HL-60 (cell line): Measurements from ENCODE around the gene CLEC10A.
"Not testable (repeated sequence)": the region's sequence is repeated elsewhere in the genome, so short reads cannot be mapped to it uniquely, and the experiment has no call there.

Experiments
- DNase-seq, 2 experiments: peaks; one replicate each; pipeline ENCODE4 v3.0.0-alpha.2; 2010 to 2020; ENCODE audit warnings: low read depth in 1 of 2, low spot score in 1 of 2
- H3K27ac ChIP-seq: fragments of 250-450 bp; sonication (Bioruptor Pico); replicated peaks from 2 replicates; pipeline ENCODE4 v1.5.1; 2020; ENCODE audit warnings: mild to moderate bottlenecking, moderate library complexity
- H3K27me3 ChIP-seq: fragments of 250-450 bp; sonication (Bioruptor Pico); 2 replicates; pipeline ENCODE4 v1.5.1; 2021; ENCODE audit warnings: mild to moderate bottlenecking, moderate library complexity; ENCODE audit not compliant: insufficient read depth, poor library complexity, severe bottlenecking
- H3K4me3 ChIP-seq: replicated peaks from 2 replicates; pipeline ENCODE4 v1.5.1; 2011; ENCODE audit warnings: mild to moderate bottlenecking, control low read depth, low read length; ENCODE audit not compliant: insufficient read depth
- GABPA ChIP-seq: IDR thresholded peaks from 2 replicates; pipeline ENCODE4 v1.6.1; 2012; ENCODE audit warnings: low read depth
- POLR2AphosphoS5 ChIP-seq: IDR thresholded peaks from 2 replicates; pipeline ENCODE4 v1.6.1; 2012; ENCODE audit warnings: low read depth
- SPI1 ChIP-seq: IDR thresholded peaks from 2 replicates; pipeline ENCODE4 v1.6.1; 2012; ENCODE audit warnings: low read depth, mild to moderate bottlenecking, borderline replicate concordance
- TF ChIP-seq, protein P1 (sequence below): IDR thresholded peaks from one replicate; pipeline ENCODE4 v1.5.1; 2011; ENCODE audit warnings: low read length, control low read depth, inconsistent platforms; ENCODE audit not compliant: insufficient read depth
- TF ChIP-seq, protein P2 (sequence below): IDR thresholded peaks from 2 replicates; pipeline ENCODE4 v1.6.1; 2012; ENCODE audit warnings: low read depth; ENCODE audit not compliant: insufficient replicate concordance

The CLEC10A gene

DNA sequence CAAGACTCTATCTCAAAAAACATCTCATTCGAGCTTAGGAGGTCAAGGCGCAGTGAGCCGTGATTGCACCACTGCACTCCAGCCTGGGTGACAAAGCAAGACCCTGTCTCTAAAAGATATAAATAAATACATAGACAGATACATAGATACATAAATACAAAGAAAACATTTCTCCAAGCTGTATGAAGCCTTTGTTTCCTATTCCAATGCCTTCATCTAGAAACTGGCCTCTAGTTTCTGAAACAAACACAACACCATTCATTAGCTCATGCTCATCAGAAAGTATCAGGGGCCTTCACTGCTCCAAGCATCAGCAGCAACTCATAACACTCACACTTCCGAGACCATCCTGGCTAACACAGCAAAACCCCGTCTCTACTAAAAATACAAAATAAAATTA is 44.9 kb upstream of the CLEC10A start:
- DNase-seq: no peak
- H3K4me3 ChIP-seq: no peak overlapping the region
- H3K27me3 ChIP-seq: no peaks in the 10 kb centered on the region
- no peak overlapping the region for H3K27ac ChIP-seq
- TF ChIP-seq SPI1 (no peak), GABPA (no peak), POLR2AphosphoS5 (no peak)
- TF ChIP-seq, protein P1, sequence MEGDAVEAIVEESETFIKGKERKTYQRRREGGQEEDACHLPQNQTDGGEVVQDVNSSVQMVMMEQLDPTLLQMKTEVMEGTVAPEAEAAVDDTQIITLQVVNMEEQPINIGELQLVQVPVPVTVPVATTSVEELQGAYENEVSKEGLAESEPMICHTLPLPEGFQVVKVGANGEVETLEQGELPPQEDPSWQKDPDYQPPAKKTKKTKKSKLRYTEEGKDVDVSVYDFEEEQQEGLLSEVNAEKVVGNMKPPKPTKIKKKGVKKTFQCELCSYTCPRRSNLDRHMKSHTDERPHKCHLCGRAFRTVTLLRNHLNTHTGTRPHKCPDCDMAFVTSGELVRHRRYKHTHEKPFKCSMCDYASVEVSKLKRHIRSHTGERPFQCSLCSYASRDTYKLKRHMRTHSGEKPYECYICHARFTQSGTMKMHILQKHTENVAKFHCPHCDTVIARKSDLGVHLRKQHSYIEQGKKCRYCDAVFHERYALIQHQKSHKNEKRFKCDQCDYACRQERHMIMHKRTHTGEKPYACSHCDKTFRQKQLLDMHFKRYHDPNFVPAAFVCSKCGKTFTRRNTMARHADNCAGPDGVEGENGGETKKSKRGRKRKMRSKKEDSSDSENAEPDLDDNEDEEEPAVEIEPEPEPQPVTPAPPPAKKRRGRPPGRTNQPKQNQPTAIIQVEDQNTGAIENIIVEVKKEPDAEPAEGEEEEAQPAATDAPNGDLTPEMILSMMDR: no peak
- TF ChIP-seq, protein P2, sequence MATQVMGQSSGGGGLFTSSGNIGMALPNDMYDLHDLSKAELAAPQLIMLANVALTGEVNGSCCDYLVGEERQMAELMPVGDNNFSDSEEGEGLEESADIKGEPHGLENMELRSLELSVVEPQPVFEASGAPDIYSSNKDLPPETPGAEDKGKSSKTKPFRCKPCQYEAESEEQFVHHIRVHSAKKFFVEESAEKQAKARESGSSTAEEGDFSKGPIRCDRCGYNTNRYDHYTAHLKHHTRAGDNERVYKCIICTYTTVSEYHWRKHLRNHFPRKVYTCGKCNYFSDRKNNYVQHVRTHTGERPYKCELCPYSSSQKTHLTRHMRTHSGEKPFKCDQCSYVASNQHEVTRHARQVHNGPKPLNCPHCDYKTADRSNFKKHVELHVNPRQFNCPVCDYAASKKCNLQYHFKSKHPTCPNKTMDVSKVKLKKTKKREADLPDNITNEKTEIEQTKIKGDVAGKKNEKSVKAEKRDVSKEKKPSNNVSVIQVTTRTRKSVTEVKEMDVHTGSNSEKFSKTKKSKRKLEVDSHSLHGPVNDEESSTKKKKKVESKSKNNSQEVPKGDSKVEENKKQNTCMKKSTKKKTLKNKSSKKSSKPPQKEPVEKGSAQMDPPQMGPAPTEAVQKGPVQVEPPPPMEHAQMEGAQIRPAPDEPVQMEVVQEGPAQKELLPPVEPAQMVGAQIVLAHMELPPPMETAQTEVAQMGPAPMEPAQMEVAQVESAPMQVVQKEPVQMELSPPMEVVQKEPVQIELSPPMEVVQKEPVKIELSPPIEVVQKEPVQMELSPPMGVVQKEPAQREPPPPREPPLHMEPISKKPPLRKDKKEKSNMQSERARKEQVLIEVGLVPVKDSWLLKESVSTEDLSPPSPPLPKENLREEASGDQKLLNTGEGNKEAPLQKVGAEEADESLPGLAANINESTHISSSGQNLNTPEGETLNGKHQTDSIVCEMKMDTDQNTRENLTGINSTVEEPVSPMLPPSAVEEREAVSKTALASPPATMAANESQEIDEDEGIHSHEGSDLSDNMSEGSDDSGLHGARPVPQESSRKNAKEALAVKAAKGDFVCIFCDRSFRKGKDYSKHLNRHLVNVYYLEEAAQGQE: no peak

GRCh38 chr17:7123844-7124243 is 43.8 kb upstream of the CLEC10A start:
- no peak for DNase-seq
- Histone ChIP-seq H3K27me3 (no peaks in the 10 kb centered on the region), H3K4me3 (no peak overlapping the region), H3K27ac (no peak overlapping the region)
- TF ChIP-seq GABPA (no peak), POLR2AphosphoS5 (no peak), SPI1 (no peak)
- TF ChIP-seq, protein P2: no peak
- TF ChIP-seq, protein P1: no peak

GRCh38 chr17:7122381-7122780 is 42.3 kb upstream of the CLEC10A start:
- Histone ChIP-seq H3K4me3 (no peak overlapping the region), H3K27ac (no peak overlapping the region), H3K27me3 (no peaks in the 10 kb centered on the region)
- DNase-seq: no peak
- TF ChIP-seq SPI1 (no peak), GABPA (no peak), POLR2AphosphoS5 (no peak)
- TF ChIP-seq, protein P2: no peak
- TF ChIP-seq, protein P1: no peak

DNA sequence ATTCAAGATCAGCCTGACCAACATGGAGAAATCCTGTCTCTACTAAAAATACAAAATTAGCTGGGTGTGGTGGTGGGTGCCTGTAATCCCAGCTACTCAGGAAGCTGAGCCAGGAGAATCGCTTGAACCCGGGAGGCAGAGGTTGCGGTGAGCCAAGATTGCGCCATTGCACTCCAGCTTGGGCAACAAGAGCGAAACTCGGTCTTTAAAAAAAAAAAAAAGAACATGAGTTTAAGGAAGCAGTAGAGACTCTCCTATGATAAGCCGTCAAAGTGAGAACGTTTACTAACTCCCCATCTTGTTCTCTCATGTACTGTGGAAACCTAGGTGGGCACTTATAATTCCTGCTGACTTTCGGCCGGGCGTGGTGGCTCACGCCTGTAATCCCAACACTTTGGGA is 40.6 kb upstream of the CLEC10A start:
- peak in 1 of 2 experiments; percentile 69 for DNase-seq
- not testable (repeated sequence) for H3K4me3 ChIP-seq
- peak overlapping the region; percentile 71 for H3K27ac ChIP-seq

More for the DNA sequence above, 40.6 kb upstream of the CLEC10A start:
- H3K27me3 ChIP-seq: not testable (repeated sequence)
